MCF 10A (cell line): Measurements from ENCODE around the gene TTC21B. TPM values are rescaled to one million over a fixed set of nuclear protein-coding genes. Genes with fewer than 3 reads are reported as not detected.

Experiments used
- Bru-seq: library from RNA; stranded (reverse); fragments of 400-500 nt; gene quantifications from one replicate; lab custom pipeline; 2021; lab: Mats Ljungman, UMichigan
- BruChase-seq, 2 experiments: library from RNA; stranded (reverse); fragments of 400-500 nt; gene quantifications; one replicate each; lab custom pipeline; 2021; lab: Mats Ljungman, UMichigan
- BruUV-seq: library from RNA; stranded (reverse); fragments of 400-500 nt; replicated peaks from 2 replicates; lab custom pipeline; 2021; lab: Mats Ljungman, UMichigan
- CTCF ChIA-PET: fragments of 300-600 bp; sonication (Branson Sonifier 250); formaldehyde crosslinking; extraction: SDS; loops from one replicate; lab custom pipeline; 2021; ENCODE audit warnings: antibody characterized with exemption, inconsistent platforms; lab: Yijun Ruan, JAX
- POLR2A ChIA-PET: fragments of 300-600, 350-650 bp; sonication (Branson Sonifier 250); formaldehyde crosslinking; extraction: SDS; loops from one replicate; lab custom pipeline; 2020; ENCODE audit warnings: antibody characterized with exemption, inconsistent platforms; lab: Yijun Ruan, JAX
- DNase-seq: peaks from one replicate; pipeline ENCODE4 v3.0.0-alpha.2; 2018; ENCODE audit not compliant: unreplicated experiment
- H3K27ac Mint-ChIP-seq: one replicate; pipeline ENCODE4 v1.8.0; 2022; ENCODE audit warnings: mild to moderate bottlenecking, low read depth, mixed read lengths; ENCODE audit not compliant: unreplicated experiment
- H3K27me3 Mint-ChIP-seq: one replicate; pipeline ENCODE4 v1.8.0; 2022; ENCODE audit warnings: mixed read lengths; ENCODE audit not compliant: insufficient read depth, unreplicated experiment
- H3K36me3 Mint-ChIP-seq: one replicate; pipeline ENCODE4 v1.8.0; 2022; ENCODE audit warnings: mild to moderate bottlenecking, moderate library complexity, mixed read lengths; ENCODE audit not compliant: insufficient read depth, unreplicated experiment
- H3K4me1 Mint-ChIP-seq: one replicate; pipeline ENCODE4 v1.8.0; 2022; ENCODE audit warnings: mixed read lengths; ENCODE audit not compliant: insufficient read depth, unreplicated experiment
- H3K4me3 Mint-ChIP-seq: one replicate; pipeline ENCODE4 v1.8.0; 2022; ENCODE audit warnings: mild to moderate bottlenecking, moderate library complexity, mixed read lengths; ENCODE audit not compliant: unreplicated experiment
- H3K9me3 Mint-ChIP-seq: one replicate; pipeline ENCODE4 v1.8.0; 2022; ENCODE audit warnings: mixed read lengths; ENCODE audit not compliant: unreplicated experiment
- CTCF ChIP-seq: fragments of 200-600 bp; IDR thresholded peaks from one replicate; pipeline ENCODE4 v1.8.0; 2022; ENCODE audit warnings: antibody characterized with exemption, mild to moderate bottlenecking; ENCODE audit not compliant: unreplicated experiment
- intact Hi-C: fragments of 100-400 bp; cut with micrococcal nuclease; formaldehyde crosslinking; loops from 2 replicates; pipeline ENCODE4 v1.14.1; 2022
- long read RNA-seq: library from polyadenylated mRNA; stranded (forward); transcript quantifications from one replicate; pipeline ENCODE4 v2.0.0, GENCODE V29; 2022
- total RNA-seq: library from RNA; stranded (reverse); gene quantifications from 2 replicates; pipeline ENCODE4 v1.2.3, GENCODE V29; 2022

Gene TTC21B
- total RNA-seq (9.8 and 10.9 TPM in 2 replicates), Bru-seq, nascent RNA (percentile 70 among the genes with signal in this experiment), BruChase-seq, experiment 1, labeled RNA remaining after a 6-hour chase (percentile 66 among the genes with signal in this experiment), BruChase-seq, experiment 2, labeled RNA remaining after a 2-hour chase (percentile 70 among the genes with signal in this experiment)
- long read RNA-seq, full-length matches to known transcripts, result 14 of 21 reads
- long read RNA-seq, partial matches to known transcripts, result 2 of 21 reads
- long read RNA-seq, other reads (novel, unspliced or antisense), result 5 of 21 reads

GRCh38 chr2:165953655-165954606, at the start of gene TTC21B:
TSS of gene TTC21B (minus strand) at chr2:165953776. CDS start at chr2:165953705, 71 bp downstream.
- ChIA-PET POLR2A (interaction anchor here (0.6 to 2.2 kb wide), 12 partner anchors 9 to 1270 kb away, joined by 3 to 13 read pairs (median 4); partner anchors contain the start of genes GALNT3 and SCN1A), CTCF (interaction anchor here (0.6 to 6.2 kb wide), 22 partner anchors 9 to 1554 kb away, joined by 3 to 108 read pairs (median 3); partner anchors contain the start of gene SCN1A)
- peak; percentile 91 for DNase-seq
- intact Hi-C loops, result loop anchor here (1.0 to 5.0 kb wide), 4 partner anchors 158 to 552 kb away; partner anchors contain the start of gene SCN1A
- Mint-ChIP-seq H3K36me3 (no peaks in the 10 kb centered on the region), H3K9me3 (no peaks in the 10 kb centered on the region), H3K4me3 (no peak within 1 kb of the TSS), H3K27ac (no peak within 1 kb of the TSS), H3K27me3 (no peaks in the 10 kb centered on the region), H3K4me1 (peaks cover 11% of the 10 kb centered on the region)
- no TSS peak for BruUV-seq
- peak; percentile 76 for TF ChIP-seq CTCF

DNA sequence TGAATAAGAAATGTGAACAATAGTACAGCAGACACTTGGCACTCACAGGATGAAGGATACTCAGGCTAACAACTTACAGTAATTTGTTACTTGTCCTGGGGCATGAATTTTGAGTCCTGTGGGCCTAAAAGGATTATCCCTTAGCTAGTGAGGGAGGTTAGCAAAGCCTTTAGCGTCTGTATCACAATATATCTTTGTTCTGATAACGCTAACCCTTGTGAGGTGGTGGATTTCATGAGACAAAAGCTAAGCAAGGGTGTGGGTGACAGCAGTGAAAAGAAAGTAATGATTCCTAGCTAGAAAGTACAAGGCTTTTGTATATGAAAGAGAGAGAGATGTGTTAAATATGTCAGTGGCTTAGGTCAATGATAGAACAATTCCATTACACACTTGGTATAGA, 46.8 kb upstream of the TTC21B start:
- Mint-ChIP-seq H3K4me1 (no peaks in the 10 kb centered on the region), H3K27ac (no peak overlapping the region), H3K9me3 (no peaks in the 10 kb centered on the region), H3K36me3 (no peaks in the 10 kb centered on the region), H3K4me3 (no peak overlapping the region), H3K27me3 (peaks cover 99% of the 10 kb centered on the region)
- intact Hi-C loops, result no loop called here
- ChIA-PET CTCF (interaction anchor here (0.6 to 0.7 kb wide), 3 partner anchors 68 to 623 kb away, joined by 3 to 5 read pairs (median 4); no protein-coding TSS in a partner anchor), POLR2A (interaction anchor here (0.9 kb wide), 1 partner anchor 9 kb away, joined by 3 read pairs; no protein-coding TSS in a partner anchor)
- no peak for DNase-seq
- BruUV-seq, result no TSS peak
- no peak for TF ChIP-seq CTCF

DNA sequence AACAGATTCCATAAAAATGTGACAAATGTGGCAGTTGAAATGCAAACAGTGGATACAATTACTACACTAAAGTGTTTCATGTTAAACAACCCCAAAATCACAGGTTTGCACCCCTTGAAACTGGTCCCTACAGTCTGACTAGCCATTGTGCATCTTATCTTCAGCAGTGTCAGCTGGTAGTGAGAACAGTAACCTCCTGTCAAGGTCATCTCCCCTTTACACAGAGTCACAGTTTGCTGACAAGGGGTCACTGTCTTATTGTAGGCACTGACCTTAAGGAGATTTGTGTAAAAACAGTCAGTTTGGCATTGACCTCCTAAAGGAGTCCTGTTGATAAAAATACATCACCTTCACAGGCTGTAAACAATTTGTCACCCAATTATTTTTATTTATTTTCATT, 37.3 kb upstream of the TTC21B start:
- intact Hi-C loops, result no loop called here
- Mint-ChIP-seq H3K27ac (no peak overlapping the region), H3K4me1 (no peaks in the 10 kb centered on the region), H3K4me3 (no peak overlapping the region), H3K27me3 (peaks cover 75% of the 10 kb centered on the region), H3K36me3 (no peaks in the 10 kb centered on the region), H3K9me3 (no peaks in the 10 kb centered on the region)
- no peak for TF ChIP-seq CTCF
- BruUV-seq, result no TSS peak
- ChIA-PET POLR2A (interaction anchor here (0.7 kb wide), 1 partner anchor 24 kb away, joined by 3 read pairs; no protein-coding TSS in a partner anchor), CTCF (interaction anchor here (0.6 kb wide), 1 partner anchor 37 kb away, joined by 3 read pairs; the partner anchor contains the start of gene TTC21B)
- DNase-seq, result no peak
